HG02642 (cell line): ENCODE data around the gene BHLHA15.

Experiments used
- ATAC-seq: cut with Tn5 transposase; IDR thresholded peaks from one replicate; pipeline ENCODE4 v1.9.1; 2021; ENCODE audit warnings: mild to moderate bottlenecking; ENCODE audit not compliant: unreplicated experiment, poor library complexity

Gene BHLHA15

GRCh38 chr7:98186452-98187137 lies 24.6 kb upstream of the BHLHA15 start:
- no peak for ATAC-seq

GRCh38 chr7:98187138-98187502 lies 24.1 kb upstream of the BHLHA15 start:
- no peak for ATAC-seq

- no peak for ATAC-seq
Measured at GRCh38 chr7:98189559-98189958, 21.7 kb upstream of the BHLHA15 start.

- ATAC-seq = no peak
Measured at GRCh38 chr7:98191668-98192431, 19.4 kb upstream of the BHLHA15 start.

GRCh38 chr7:98192781-98193457 lies 18.3 kb upstream of the BHLHA15 start:
- no peak for ATAC-seq

GRCh38 chr7:98193474-98194180 lies 17.6 kb upstream of the BHLHA15 start:
- ATAC-seq = no peak

- ATAC-seq = no peak
Measured at GRCh38 chr7:98194186-98194585, 17.1 kb upstream of the BHLHA15 start.

GRCh38 chr7:98194672-98195457 lies 16.4 kb upstream of the BHLHA15 start:
- no peak for ATAC-seq

GRCh38 chr7:98196706-98197605 lies 14.3 kb upstream of the BHLHA15 start:
- no peak for ATAC-seq

- ATAC-seq = no peak
Measured at GRCh38 chr7:98199131-98199530, 12.1 kb upstream of the BHLHA15 start.

GRCh38 chr7:98200364-98200763 lies 10.9 kb upstream of the BHLHA15 start:
- ATAC-seq = peak; percentile 46

GRCh38 chr7:98202367-98203195 lies 8.7 kb upstream of the BHLHA15 start:
- ATAC-seq = peak; percentile 93

- ATAC-seq = peak; percentile 37
Measured at GRCh38 chr7:98203261-98203963, 7.8 kb upstream of the BHLHA15 start.

- no peak for ATAC-seq
Measured at GRCh38 chr7:98203964-98204605, 7.2 kb upstream of the BHLHA15 start.

GRCh38 chr7:98204670-98205069 lies 6.6 kb upstream of the BHLHA15 start:
- no peak for ATAC-seq

- no peak for ATAC-seq
Measured at GRCh38 chr7:98205162-98205845, 5.9 kb upstream of the BHLHA15 start.
